Smooth muscle cell (in vitro differentiated cells): ENCODE results near the gene IRS2. TPM values are rescaled to one million over a fixed set of nuclear protein-coding genes. Genes with fewer than 3 reads are reported as not detected.
A peak's percentile ranks its signal among the peaks of the same experiment; 100 is the strongest.

ENCODE experiments used
- DNase-seq: peaks from one replicate; lab custom pipeline; 2025; ENCODE audit not compliant: unreplicated experiment; lab: John Stamatoyannopoulos, UW
- H2AFZ ChIP-seq: fragments of 200-600 bp; sonication (generic); 2 replicates; pipeline ENCODE4 v1.6.0; 2016; ENCODE audit warnings: antibody characterized with exemption, low read depth, mild to moderate bottlenecking
- H3F3A ChIP-seq: fragments of 200-600 bp; sonication (generic); 2 replicates; pipeline ENCODE4 v1.6.0; 2017; ENCODE audit warnings: antibody characterized with exemption, low read depth
- H3K27ac ChIP-seq: fragments of 200-600 bp; sonication (generic); 2 replicates; pipeline ENCODE4 v1.5.1; 2016; ENCODE audit warnings: low read depth, mild to moderate bottlenecking
- H3K27me3 ChIP-seq: fragments of 200-600 bp; sonication (generic); 2 replicates; pipeline ENCODE4 v1.6.1; 2016; ENCODE audit warnings: low read depth, mild to moderate bottlenecking
- H3K36me3 ChIP-seq: fragments of 200-600 bp; sonication (generic); 2 replicates; pipeline ENCODE4 v1.5.1; 2016; ENCODE audit warnings: low read depth
- H3K4me1 ChIP-seq: fragments of 200-600 bp; sonication (generic); 2 replicates; pipeline ENCODE4 v1.5.1; 2016; ENCODE audit warnings: low read depth
- H3K4me2 ChIP-seq: fragments of 200-600 bp; sonication (generic); 2 replicates; pipeline ENCODE4 v1.6.0; 2016; ENCODE audit warnings: mild to moderate bottlenecking
- H3K4me3 ChIP-seq: fragments of 200-600 bp; sonication (generic); 2 replicates; pipeline ENCODE4 v1.5.1; 2016; ENCODE audit warnings: mild to moderate bottlenecking
- H3K79me2 ChIP-seq: fragments of 200-600 bp; sonication (generic); 2 replicates; pipeline ENCODE4 v1.6.0; 2016; ENCODE audit warnings: low read depth, mild to moderate bottlenecking
- H3K9ac ChIP-seq: fragments of 200-600 bp; sonication (generic); 2 replicates; pipeline ENCODE4 v1.6.0; 2016; ENCODE audit warnings: low read depth
- H3K9me3 ChIP-seq: fragments of 200-600 bp; sonication (generic); replicated peaks from 2 replicates; pipeline ENCODE4 v1.5.1; 2016; ENCODE audit warnings: low read depth
- H4K20me1 ChIP-seq: fragments of 200-600 bp; sonication (generic); 2 replicates; pipeline ENCODE4 v1.6.0; 2016; ENCODE audit warnings: low read depth
- WGBS: methylation state at CpG from one replicate; pipeline ENCODE4 v1.1.7; 2016; ENCODE audit warnings: low lambda C conversion rate; 5-methylcytosine and 5-hydroxymethylcytosine counted together
- polyA plus RNA-seq: library from polyadenylated mRNA; unstranded; fragments of >200 nt; fragmentation: Nextera tagmentation; extraction: Ambion mirVana; gene quantifications from 2 replicates; pipeline ENCODE4 v1.2.1, GENCODE V29; 2016
- total RNA-seq: library from RNA; depleted of rRNA; stranded (reverse); fragments of >200 nt; gene quantifications from 2 replicates; pipeline ENCODE4 v1.2.3, GENCODE V29; 2014
- TF ChIP-seq, protein P1 (sequence below): fragments of 200-600 bp; sonication (generic); IDR thresholded peaks from 2 replicates; pipeline ENCODE4 v1.5.1; 2017; ENCODE audit warnings: borderline replicate concordance, mild to moderate bottlenecking, antibody characterized with exemption; ENCODE audit not compliant: insufficient read depth, poor library complexity, severe bottlenecking

The IRS2 gene
- total and polyA plus RNA-seq, 2 experiments from 2014 or later = 0.90 to 1.7 TPM

DNA sequence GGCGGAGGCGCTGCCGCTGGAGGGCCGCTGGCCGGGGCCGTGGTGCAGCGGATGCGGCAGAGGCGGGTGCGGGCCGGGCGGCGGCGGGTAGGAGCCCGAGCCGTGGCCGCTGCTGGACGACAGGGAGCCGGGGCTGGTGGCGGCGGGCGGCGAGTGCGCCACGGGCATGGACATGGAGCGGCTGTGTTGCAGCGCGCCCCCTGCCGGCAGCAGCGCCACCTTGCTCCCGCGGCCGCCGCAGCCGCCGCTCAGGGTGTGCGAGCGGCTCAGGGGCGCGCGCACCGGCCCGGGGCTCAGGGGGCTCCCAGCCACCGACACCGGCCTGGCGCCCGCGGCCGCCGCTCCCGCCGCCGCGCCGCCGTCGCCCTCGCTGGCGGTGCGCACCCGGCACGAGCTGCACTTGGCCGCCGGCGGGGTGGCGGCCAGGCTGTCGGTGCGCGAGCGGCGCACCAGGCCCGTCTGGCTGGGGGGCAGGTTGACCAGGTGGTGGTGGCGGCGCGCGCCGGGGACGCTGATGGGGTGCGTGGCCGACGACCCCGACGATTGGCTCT is 1.7 kb downstream of the IRS2 start:
- Histone ChIP-seq H3K4me3 (peak overlapping the region; percentile 61), H3K4me2 (peak overlapping the region; percentile 96), H3K4me1 (peaks cover 7% of the 10 kb centered on the region), H3F3A (peaks cover 3% of the 10 kb centered on the region), H3K9ac (no peak overlapping the region), H3K79me2 (no peaks in the 10 kb centered on the region), H2AFZ (peak overlapping the region; percentile 62), H3K36me3 (no peaks in the 10 kb centered on the region), H3K27me3 (peaks cover 18% of the 10 kb centered on the region), H3K9me3 (no peaks in the 10 kb centered on the region), H4K20me1 (peaks cover 8% of the 10 kb centered on the region), H3K27ac (no peak overlapping the region)
- TF ChIP-seq, protein P1, sequence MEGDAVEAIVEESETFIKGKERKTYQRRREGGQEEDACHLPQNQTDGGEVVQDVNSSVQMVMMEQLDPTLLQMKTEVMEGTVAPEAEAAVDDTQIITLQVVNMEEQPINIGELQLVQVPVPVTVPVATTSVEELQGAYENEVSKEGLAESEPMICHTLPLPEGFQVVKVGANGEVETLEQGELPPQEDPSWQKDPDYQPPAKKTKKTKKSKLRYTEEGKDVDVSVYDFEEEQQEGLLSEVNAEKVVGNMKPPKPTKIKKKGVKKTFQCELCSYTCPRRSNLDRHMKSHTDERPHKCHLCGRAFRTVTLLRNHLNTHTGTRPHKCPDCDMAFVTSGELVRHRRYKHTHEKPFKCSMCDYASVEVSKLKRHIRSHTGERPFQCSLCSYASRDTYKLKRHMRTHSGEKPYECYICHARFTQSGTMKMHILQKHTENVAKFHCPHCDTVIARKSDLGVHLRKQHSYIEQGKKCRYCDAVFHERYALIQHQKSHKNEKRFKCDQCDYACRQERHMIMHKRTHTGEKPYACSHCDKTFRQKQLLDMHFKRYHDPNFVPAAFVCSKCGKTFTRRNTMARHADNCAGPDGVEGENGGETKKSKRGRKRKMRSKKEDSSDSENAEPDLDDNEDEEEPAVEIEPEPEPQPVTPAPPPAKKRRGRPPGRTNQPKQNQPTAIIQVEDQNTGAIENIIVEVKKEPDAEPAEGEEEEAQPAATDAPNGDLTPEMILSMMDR = peak; percentile 50
- WGBS = 4% methylated on average over 41 of the region's 83 CpGs
- DNase-seq = peak; percentile 51

DNA sequence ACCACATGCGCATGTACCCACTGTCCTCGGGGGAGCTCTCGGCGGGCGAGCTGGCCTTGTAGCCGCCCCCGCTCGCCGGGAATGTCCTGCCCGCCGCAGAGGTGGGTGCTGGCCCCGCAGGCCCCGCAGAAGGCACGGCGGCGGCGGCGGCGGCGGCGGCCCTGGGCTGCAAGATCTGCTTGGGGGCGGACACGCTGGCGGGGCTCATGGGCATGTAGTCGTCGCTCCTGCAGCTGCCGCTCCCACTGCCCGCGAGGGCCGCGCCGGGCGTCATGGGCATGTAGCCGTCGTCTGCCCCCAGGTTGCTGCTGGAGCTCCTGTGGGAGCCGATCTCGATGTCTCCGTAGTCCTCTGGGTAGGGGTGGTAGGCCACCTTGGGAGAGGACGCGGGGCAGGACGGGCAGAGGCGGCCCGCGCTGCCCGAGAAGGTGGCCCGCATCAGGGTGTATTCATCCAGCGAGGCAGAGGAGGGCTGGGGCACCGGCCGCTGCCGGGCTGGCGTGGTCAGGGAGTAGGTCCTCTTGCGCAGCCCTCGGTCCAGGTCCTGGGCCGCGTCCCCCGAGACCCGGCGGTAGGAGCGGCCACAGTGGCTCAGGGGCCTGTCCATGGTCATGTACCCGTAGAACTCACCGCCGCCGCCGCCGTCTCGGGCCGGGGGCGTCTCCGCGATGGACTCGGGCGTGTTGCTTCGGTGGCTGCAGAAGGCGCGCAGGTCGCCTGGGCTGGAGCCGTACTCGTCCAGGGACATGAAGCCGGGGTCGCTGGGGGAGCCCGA is 2.4 kb downstream of the IRS2 start:
- Histone ChIP-seq H3K4me3 (peak overlapping the region; percentile 60), H3K9me3 (no peaks in the 10 kb centered on the region), H3K79me2 (no peaks in the 10 kb centered on the region), H4K20me1 (peaks cover 8% of the 10 kb centered on the region), H3K4me1 (peaks cover 7% of the 10 kb centered on the region), H3K27ac (no peak overlapping the region), H3K9ac (no peak overlapping the region), H3K36me3 (no peaks in the 10 kb centered on the region), H3K27me3 (peaks cover 18% of the 10 kb centered on the region), H2AFZ (peak overlapping the region; percentile 62), H3F3A (peaks cover 3% of the 10 kb centered on the region), H3K4me2 (peak overlapping the region; percentile 96)
- TF ChIP-seq, protein P1 = no peak
- WGBS = 42% methylated on average over 78 of the region's 81 CpGs
- DNase-seq = no peak

DNA sequence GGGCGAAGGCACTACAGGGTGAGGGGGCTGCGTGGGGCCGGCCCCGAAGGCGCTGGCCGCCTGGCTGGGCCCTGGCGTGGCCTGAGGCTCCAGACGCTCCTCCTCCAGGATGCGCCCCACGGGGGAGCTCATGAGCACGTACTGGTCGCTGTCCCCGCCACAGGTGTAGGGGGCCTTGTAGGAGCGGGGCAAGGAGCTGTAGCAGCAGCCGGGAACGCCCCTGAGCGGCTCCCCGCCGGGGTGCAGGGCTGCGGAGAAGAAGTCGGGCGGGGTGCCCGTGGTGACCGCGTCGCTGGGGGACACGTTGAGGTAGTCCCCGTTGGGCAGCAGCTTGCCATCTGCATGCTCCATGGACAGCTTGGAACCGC is 3.0 kb downstream of the IRS2 start:
- H3K27ac ChIP-seq = no peak overlapping the region
- H4K20me1 ChIP-seq = peaks cover 8% of the 10 kb centered on the region
- no peaks in the 10 kb centered on the region for H3K79me2 ChIP-seq
- H3K36me3 ChIP-seq = no peaks in the 10 kb centered on the region
- no peak overlapping the region for H2AFZ ChIP-seq
- peaks cover 2% of the 10 kb centered on the region for H3F3A ChIP-seq
- no peak overlapping the region for H3K4me3 ChIP-seq
- no peaks in the 10 kb centered on the region for H3K9me3 ChIP-seq
- peaks cover 18% of the 10 kb centered on the region for H3K27me3 ChIP-seq
- no peak for DNase-seq
- no peak overlapping the region for H3K9ac ChIP-seq
- H3K4me2 ChIP-seq = peak overlapping the region; percentile 96
- WGBS = 74% methylated on average over 29 of the region's 29 CpGs
- H3K4me1 ChIP-seq = peaks cover 11% of the 10 kb centered on the region
- TF ChIP-seq, protein P1 = peak; percentile 4
